ENCODE data around the gene PRPF6. TPM values are rescaled to one million over a fixed set of nuclear protein-coding genes. Genes with fewer than 3 reads are reported as not detected.

PRPF6 gene
- polyA plus RNA-seq, 1 donor from 2014 or later: 91.9 TPM

- Histone ChIP-seq H3K9ac (ENCODE audit: low read length) (no peak overlapping the region), H3K27me3 (ENCODE audit: insufficient read depth, low read depth, low read length) (no peaks in the 10 kb centered on the region), H3F3A (ENCODE audit: insufficient read depth, low read length, poor library complexity, severe bottlenecking) (no peaks in the 10 kb centered on the region), H3K9me2 (ENCODE audit: insufficient read depth, low read length) (no peaks in the 10 kb centered on the region), H3K4me3 (ENCODE audit: low read length) (no peak overlapping the region), H3K9me3 (ENCODE audit: low read length) (no peaks in the 10 kb centered on the region), H4K20me1 (ENCODE audit: insufficient read depth) (no peaks in the 10 kb centered on the region), H3K4me2 (ENCODE audit: low read length) (no peak overlapping the region), H3K79me2 (replicated peaks; ENCODE audit: insufficient read depth, low read length) (no peaks in the 10 kb centered on the region), H3K27ac (ENCODE audit: low read length) (no peak overlapping the region), H2AFZ (ENCODE audit: low read depth, low read length) (no peak overlapping the region), H3K36me3 (ENCODE audit: insufficient read depth, low read length) (peaks cover 7% of the 10 kb centered on the region)
- TF ChIP-seq, protein P1, sequence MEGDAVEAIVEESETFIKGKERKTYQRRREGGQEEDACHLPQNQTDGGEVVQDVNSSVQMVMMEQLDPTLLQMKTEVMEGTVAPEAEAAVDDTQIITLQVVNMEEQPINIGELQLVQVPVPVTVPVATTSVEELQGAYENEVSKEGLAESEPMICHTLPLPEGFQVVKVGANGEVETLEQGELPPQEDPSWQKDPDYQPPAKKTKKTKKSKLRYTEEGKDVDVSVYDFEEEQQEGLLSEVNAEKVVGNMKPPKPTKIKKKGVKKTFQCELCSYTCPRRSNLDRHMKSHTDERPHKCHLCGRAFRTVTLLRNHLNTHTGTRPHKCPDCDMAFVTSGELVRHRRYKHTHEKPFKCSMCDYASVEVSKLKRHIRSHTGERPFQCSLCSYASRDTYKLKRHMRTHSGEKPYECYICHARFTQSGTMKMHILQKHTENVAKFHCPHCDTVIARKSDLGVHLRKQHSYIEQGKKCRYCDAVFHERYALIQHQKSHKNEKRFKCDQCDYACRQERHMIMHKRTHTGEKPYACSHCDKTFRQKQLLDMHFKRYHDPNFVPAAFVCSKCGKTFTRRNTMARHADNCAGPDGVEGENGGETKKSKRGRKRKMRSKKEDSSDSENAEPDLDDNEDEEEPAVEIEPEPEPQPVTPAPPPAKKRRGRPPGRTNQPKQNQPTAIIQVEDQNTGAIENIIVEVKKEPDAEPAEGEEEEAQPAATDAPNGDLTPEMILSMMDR (IDR thresholded peaks at IDR 0.05; ENCODE audit: poor library complexity, severe bottlenecking): no peak
- TF ChIP-seq, protein P2, sequence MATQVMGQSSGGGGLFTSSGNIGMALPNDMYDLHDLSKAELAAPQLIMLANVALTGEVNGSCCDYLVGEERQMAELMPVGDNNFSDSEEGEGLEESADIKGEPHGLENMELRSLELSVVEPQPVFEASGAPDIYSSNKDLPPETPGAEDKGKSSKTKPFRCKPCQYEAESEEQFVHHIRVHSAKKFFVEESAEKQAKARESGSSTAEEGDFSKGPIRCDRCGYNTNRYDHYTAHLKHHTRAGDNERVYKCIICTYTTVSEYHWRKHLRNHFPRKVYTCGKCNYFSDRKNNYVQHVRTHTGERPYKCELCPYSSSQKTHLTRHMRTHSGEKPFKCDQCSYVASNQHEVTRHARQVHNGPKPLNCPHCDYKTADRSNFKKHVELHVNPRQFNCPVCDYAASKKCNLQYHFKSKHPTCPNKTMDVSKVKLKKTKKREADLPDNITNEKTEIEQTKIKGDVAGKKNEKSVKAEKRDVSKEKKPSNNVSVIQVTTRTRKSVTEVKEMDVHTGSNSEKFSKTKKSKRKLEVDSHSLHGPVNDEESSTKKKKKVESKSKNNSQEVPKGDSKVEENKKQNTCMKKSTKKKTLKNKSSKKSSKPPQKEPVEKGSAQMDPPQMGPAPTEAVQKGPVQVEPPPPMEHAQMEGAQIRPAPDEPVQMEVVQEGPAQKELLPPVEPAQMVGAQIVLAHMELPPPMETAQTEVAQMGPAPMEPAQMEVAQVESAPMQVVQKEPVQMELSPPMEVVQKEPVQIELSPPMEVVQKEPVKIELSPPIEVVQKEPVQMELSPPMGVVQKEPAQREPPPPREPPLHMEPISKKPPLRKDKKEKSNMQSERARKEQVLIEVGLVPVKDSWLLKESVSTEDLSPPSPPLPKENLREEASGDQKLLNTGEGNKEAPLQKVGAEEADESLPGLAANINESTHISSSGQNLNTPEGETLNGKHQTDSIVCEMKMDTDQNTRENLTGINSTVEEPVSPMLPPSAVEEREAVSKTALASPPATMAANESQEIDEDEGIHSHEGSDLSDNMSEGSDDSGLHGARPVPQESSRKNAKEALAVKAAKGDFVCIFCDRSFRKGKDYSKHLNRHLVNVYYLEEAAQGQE (IDR thresholded peaks at IDR 0.05; ENCODE audit: borderline replicate concordance): no peak
- TF ChIP-seq RAD21 (conservative IDR thresholded peaks at IDR 0.05) (no peak), EZH2 (IDR thresholded peaks at IDR 0.05; ENCODE audit: borderline replicate concordance, insufficient read depth, low read length, poor library complexity, severe bottlenecking) (no peak), EP300 (conservative IDR thresholded peaks at IDR 0.05; ENCODE audit: poor library complexity, severe bottlenecking) (no peak), POLR2AphosphoS5 (IDR thresholded peaks at IDR 0.05) (no peak), MXI1 (conservative IDR thresholded peaks at IDR 0.05; ENCODE audit: poor library complexity, severe bottlenecking) (no peak), TAF1 (IDR thresholded peaks at IDR 0.05; ENCODE audit: low read depth) (no peak), SMC3 (conservative IDR thresholded peaks at IDR 0.05; ENCODE audit: poor library complexity) (no peak)
Observed at GRCh38 chr20:64006902-64007301, 26.0 kb downstream of the PRPF6 start.

DNA sequence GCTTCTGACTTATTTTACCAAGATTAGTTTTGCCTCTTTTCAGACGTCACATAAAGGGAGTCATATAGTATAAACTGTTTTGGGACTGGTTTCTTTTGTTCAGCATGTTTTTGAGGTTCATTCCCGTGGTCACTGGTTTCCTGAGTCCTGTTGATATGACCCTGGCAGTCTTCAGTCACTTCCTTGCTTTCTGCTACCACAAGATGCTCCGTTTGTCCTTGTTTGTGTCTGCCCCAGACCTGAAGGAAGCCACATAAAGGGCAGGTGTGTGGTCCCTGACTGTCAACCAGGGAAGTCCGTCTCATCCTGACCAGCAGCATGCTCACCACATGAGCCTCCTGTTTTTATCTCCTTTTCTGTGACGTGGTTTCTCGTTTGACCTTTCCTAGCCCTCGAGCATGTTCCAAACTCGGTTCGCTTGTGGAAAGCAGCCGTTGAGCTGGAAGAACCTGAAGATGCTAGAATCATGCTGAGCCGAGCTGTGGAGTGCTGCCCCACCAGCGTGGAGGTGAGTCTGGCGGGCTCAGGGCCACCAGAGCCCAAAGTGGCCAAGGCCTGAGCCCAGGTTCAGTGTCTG is 29.0 kb downstream of the PRPF6 start:
- no peaks in the 10 kb centered on the region for H3K27me3 ChIP-seq (ENCODE audit: insufficient read depth, low read depth, low read length)
- H3K4me2 ChIP-seq (ENCODE audit: low read length): no peak overlapping the region
- no peaks in the 10 kb centered on the region for H4K20me1 ChIP-seq (ENCODE audit: insufficient read depth)
- H3K27ac ChIP-seq (ENCODE audit: low read length): no peak overlapping the region
- H2AFZ ChIP-seq (ENCODE audit: low read depth, low read length): no peak overlapping the region
- H3K4me3 ChIP-seq (ENCODE audit: low read length): no peak overlapping the region
- H3K36me3 ChIP-seq (ENCODE audit: insufficient read depth, low read length): peaks cover 7% of the 10 kb centered on the region
- H3K9ac ChIP-seq (ENCODE audit: low read length): no peak overlapping the region
- no peaks in the 10 kb centered on the region for H3K9me3 ChIP-seq (ENCODE audit: low read length)
- no peaks in the 10 kb centered on the region for H3K9me2 ChIP-seq (ENCODE audit: insufficient read depth, low read length)
- no peaks in the 10 kb centered on the region for H3K79me2 ChIP-seq (replicated peaks; ENCODE audit: insufficient read depth, low read length)
- no peak for TF ChIP-seq RAD21 (conservative IDR thresholded peaks at IDR 0.05)
- no peak for TF ChIP-seq EZH2 (IDR thresholded peaks at IDR 0.05; ENCODE audit: borderline replicate concordance, insufficient read depth, low read length, poor library complexity, severe bottlenecking)
- no peak for TF ChIP-seq SMC3 (conservative IDR thresholded peaks at IDR 0.05; ENCODE audit: poor library complexity)
- no peak for TF ChIP-seq TAF1 (IDR thresholded peaks at IDR 0.05; ENCODE audit: low read depth)
- TF ChIP-seq, protein P1 (IDR thresholded peaks at IDR 0.05; ENCODE audit: poor library complexity, severe bottlenecking): no peak
- no peak for TF ChIP-seq EP300 (conservative IDR thresholded peaks at IDR 0.05; ENCODE audit: poor library complexity, severe bottlenecking)
- no peak for TF ChIP-seq MXI1 (conservative IDR thresholded peaks at IDR 0.05; ENCODE audit: poor library complexity, severe bottlenecking)
- H3F3A ChIP-seq (ENCODE audit: insufficient read depth, low read length, poor library complexity, severe bottlenecking): no peaks in the 10 kb centered on the region
